Spleen (tissue), 7 donors: ENCODE results near the gene SIGLEC9.

Experiments
- CTCF ChIP-seq, 11 experiments: fragments of 200-600 bp in 7 of 11; fragments of 450-650 bp in 4 of 11; sonication (generic) in 4 of 11; IDR thresholded peaks in 8 of 11; conservative IDR thresholded peaks in 3 of 11; 1 replicate in 7 of 11; 2 replicates in 4 of 11; pipeline versions ENCODE4 v1.4.0 to v1.8.0; 2016 to 2021; ENCODE audit warnings: antibody characterized with exemption in 11 of 11, inconsistent platforms in 4 of 11, mild to moderate bottlenecking in 1 of 11
- POLR2AphosphoS5 ChIP-seq, 3 donors: sonication (generic); formaldehyde crosslinking; IDR thresholded peaks; one replicate each; pipeline ENCODE4 v1.5.1; 2017; ENCODE audit warnings: antibody characterized with exemption in 3 of 3
- donor health status: DM: no; HTN: no; CAD: no; lungs with moderate emphysema.
- donor health status: DM: no; HTN: no; CAD: no.
- donor health status: DM: no; HTN: no; CAD: no.

GRCh38 chr19:51123381-51123800 is 1.3 kb upstream of the SIGLEC9 start:
- TF ChIP-seq CTCF (IDR thresholded peaks at IDR 0.05 in 8 of 11, conservative IDR thresholded peaks at IDR 0.05 in 3 of 11) (no peak), POLR2AphosphoS5 (IDR thresholded peaks at IDR 0.05) (peak in 1 of 3 donors; percentile 68)
